Mucosa of descending colon (tissue), 3 donors: Measurements from ENCODE around the gene FKBP6. TPM values are rescaled to one million over a fixed set of nuclear protein-coding genes. Genes with fewer than 3 reads are reported as not detected.
A peak's percentile ranks its signal among the peaks of the same experiment; 100 is the strongest.
"Not testable (repeated sequence)": the region's sequence is repeated elsewhere in the genome, so short reads cannot be mapped to it uniquely, and the experiment has no call there.

ENCODE experiments used
- ATAC-seq: fragments of 200-7000 bp; cut with Tn5 transposase; one replicate; pipeline ENCODE4 v1.9.1; 2020; ENCODE audit warnings: mild to moderate bottlenecking, moderate library complexity
- DNase-seq, 3 donors: peaks; one replicate each; pipeline ENCODE4 v3.0.0-alpha.2; 2020
- H3K36me3 ChIP-seq: fragments of 200-600 bp; one replicate; pipeline ENCODE4 v1.8.0; 2021; ENCODE audit warnings: low read depth, mild to moderate bottlenecking
- H3K4me1 ChIP-seq: fragments of 200-600 bp; one replicate; pipeline ENCODE4 v1.8.0; 2021; ENCODE audit warnings: low read depth, mild to moderate bottlenecking
- H3K4me3 ChIP-seq: fragments of 200-600 bp; one replicate; pipeline ENCODE4 v1.8.0; 2021; ENCODE audit warnings: mild to moderate bottlenecking
- H3K9me3 ChIP-seq: fragments of 200-600 bp; one replicate; pipeline ENCODE4 v1.8.0; 2021; ENCODE audit warnings: mild to moderate bottlenecking
- CTCF ChIP-seq: fragments of 200-600 bp; IDR thresholded peaks from one replicate; pipeline ENCODE4 v1.8.0; 2022; ENCODE audit warnings: antibody characterized with exemption, mild to moderate bottlenecking
- intact Hi-C, 2 donors: fragments of 100-400 bp; cut with DNase I in 1 of 2; cut with micrococcal nuclease in 1 of 2; formaldehyde crosslinking; loops; one replicate each; pipeline versions ENCODE4 v1.11.0 to v1.11.1; 2022; cut with DNase I, micrococcal nuclease
- total RNA-seq, 3 donors: library from RNA; stranded (reverse); fragmentation: NEBNext Ultra II Directional in 2 of 3; extraction: Animal tissue kit (Norgen Biotek cat#: 25700) in 2 of 3; gene quantifications; one replicate each; pipeline versions ENCODE4 v1.2.1 to v1.2.4, GENCODE V29; 2021 to 2023
- donor health status: DM: no; HTN: no; CAD: no; lungs with moderate emphysema.
- donor health status: DM: no; HTN: no; CAD: no.
- donor health status: DM: no; HTN: yes; CAD: no.

The FKBP6 gene
- total RNA-seq, 3 donors from 2014 or later: not detected

GRCh38 chr7:73314271-73314670 lies 13.7 kb upstream of the FKBP6 start:
- no peak for ATAC-seq

GRCh38 chr7:73316521-73316920 lies 11.4 kb upstream of the FKBP6 start:
- DNase-seq (no peak), ATAC-seq (no peak)
- no peak overlapping the region for H3K4me3 ChIP-seq
- intact Hi-C loops: no loop called here
- no peaks in the 10 kb centered on the region for H3K4me1 ChIP-seq
- no peaks in the 10 kb centered on the region for H3K9me3 ChIP-seq
- TF ChIP-seq CTCF: no peak
- H3K36me3 ChIP-seq: no peaks in the 10 kb centered on the region

More at GRCh38 chr7:73314271-73314670, 13.7 kb upstream of the FKBP6 start:
- intact Hi-C loops: no loop called here
- Histone ChIP-seq H3K36me3 (no peaks in the 10 kb centered on the region), H3K4me3 (no peak overlapping the region), H3K9me3 (no peaks in the 10 kb centered on the region), H3K4me1 (no peaks in the 10 kb centered on the region)
- no peak for TF ChIP-seq CTCF
- no peak for DNase-seq

GRCh38 chr7:73318656-73319204 lies 9.2 kb upstream of the FKBP6 start:
- H3K9me3 ChIP-seq, H3K36me3 ChIP-seq, DNase-seq, H3K4me1 ChIP-seq, intact Hi-C loops, ATAC-seq, H3K4me3 ChIP-seq: not testable (repeated sequence)

- H3K36me3 ChIP-seq, H3K9me3 ChIP-seq, intact Hi-C loops, H3K4me1 ChIP-seq, ATAC-seq, DNase-seq, H3K4me3 ChIP-seq: not testable (repeated sequence)
Measured at GRCh38 chr7:73319541-73319940, 8.4 kb upstream of the FKBP6 start.

GRCh38 chr7:73320009-73320408 lies 8.0 kb upstream of the FKBP6 start:
- DNase-seq, H3K36me3 ChIP-seq, intact Hi-C loops, H3K4me1 ChIP-seq, ATAC-seq, H3K9me3 ChIP-seq, H3K4me3 ChIP-seq: not testable (repeated sequence)

GRCh38 chr7:73323434-73324080 lies 4.4 kb upstream of the FKBP6 start:
- H3K4me3 ChIP-seq, H3K4me1 ChIP-seq, intact Hi-C loops, H3K36me3 ChIP-seq, H3K9me3 ChIP-seq, DNase-seq, ATAC-seq: not testable (repeated sequence)

- H3K4me3 ChIP-seq, H3K4me1 ChIP-seq, intact Hi-C loops, H3K9me3 ChIP-seq, H3K36me3 ChIP-seq: not testable (repeated sequence)
- ATAC-seq (peak; percentile 81), DNase-seq (peak in 2 of 3 donors; percentile 54 to 55)
Measured at GRCh38 chr7:73324081-73324845, 3.7 kb upstream of the FKBP6 start.

- DNase-seq, H3K9me3 ChIP-seq, ATAC-seq, H3K36me3 ChIP-seq, H3K4me1 ChIP-seq, H3K4me3 ChIP-seq, intact Hi-C loops: not testable (repeated sequence)
Measured at GRCh38 chr7:73325424-73325823, 2.5 kb upstream of the FKBP6 start.

- intact Hi-C loops, ATAC-seq: not testable (repeated sequence)
Measured at GRCh38 chr7:73327449-73327848, 512 bp upstream of the FKBP6 start.

More at GRCh38 chr7:73327449-73327848, 512 bp upstream of the FKBP6 start:
- not testable (repeated sequence) for H3K4me3 ChIP-seq, H3K36me3 ChIP-seq, H3K9me3 ChIP-seq, H3K4me1 ChIP-seq, DNase-seq
